ENCODE results near the gene OPN4. TPM values are rescaled to one million over a fixed set of nuclear protein-coding genes. Genes with fewer than 3 reads are reported as not detected.

Gene OPN4
- total and polyA plus RNA-seq, 2 of the 8 experiments (the other 6 are each of a cell fraction or from before 2014, with no cell fraction given) = not detected

DNA sequence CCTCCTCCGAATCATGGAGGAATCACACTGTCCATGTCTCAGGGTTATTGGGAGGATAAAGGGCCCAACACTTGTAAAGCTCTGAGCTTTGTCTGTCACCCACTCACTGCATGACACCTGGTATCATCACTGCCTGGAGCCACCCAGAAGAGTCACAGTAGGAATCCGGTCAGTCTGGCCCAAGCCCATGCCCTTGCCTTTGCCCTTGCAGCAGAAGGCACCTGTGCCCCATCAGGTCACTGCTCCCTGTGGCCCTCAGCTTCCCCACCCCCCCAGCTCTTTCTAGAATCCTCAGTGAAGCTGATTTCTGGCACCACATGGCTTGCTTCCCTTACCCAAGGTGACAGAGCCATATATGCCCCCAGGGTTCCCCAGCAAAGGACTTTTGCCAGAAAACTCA, 28.3 kb downstream of the OPN4 start:
- no peak overlapping the region for H2BK5ac ChIP-seq (ENCODE audit: low read depth, low read length)
- no peaks in the 10 kb centered on the region for H3K27me3 ChIP-seq (replicated peaks in 1 of 4; ENCODE audit: control insufficient read depth in 3 of 4, extremely low read depth in 1 of 4, insufficient read depth in 3 of 4, low read length in 3 of 4)
- H3K79me1 ChIP-seq (ENCODE audit: low read depth, low read length) = no peaks in the 10 kb centered on the region
- no peak overlapping the region for H3K4me2 ChIP-seq (ENCODE audit: insufficient read depth in 1 of 2, low read depth in 2 of 2, low read length in 2 of 2)
- DNase-seq (ENCODE audit: low read depth in 1 of 2, low spot score in 2 of 2) (no peak), FAIRE-seq (no peak)
- no peak overlapping the region for H4K91ac ChIP-seq (replicated peaks; ENCODE audit: insufficient read length, low read length)
- H3K36me3 ChIP-seq (ENCODE audit: control insufficient read depth in 2 of 4, insufficient read depth in 4 of 4, low read length in 3 of 4) = no peaks in the 10 kb centered on the region
- H3K4me3 ChIP-seq (ENCODE audit: extremely low read depth in 1 of 4, insufficient read depth in 2 of 4, low read depth in 3 of 4, low read length in 4 of 4) = no peak overlapping the region
- no peaks in the 10 kb centered on the region; the same call in 1 of the 2 replicates for H3K23me2 ChIP-seq (ENCODE audit: low read depth, low read length)
- H3K9me3 ChIP-seq (ENCODE audit: insufficient read depth in 2 of 2, low read depth in 1 of 2, low read length in 1 of 2) = no peaks in the 10 kb centered on the region
- H2AFZ ChIP-seq (ENCODE audit: low read length) = no peak overlapping the region
- 83% methylated on average over 2 of the region's 2 CpGs; no CpG with 5 or more reads in 1 of the 2 experiments for WGBS, 2 experiments (ENCODE audit: extremely low coverage in 1 of 2, insufficient coverage in 1 of 2, insufficient read length in 1 of 2, insufficient replicate concordance in 2 of 2, low coverage in 1 of 2, low lambda C conversion rate in 2 of 2, missing lambda C conversion rate in 1 of 2)
- no peak overlapping the region for H4K8ac ChIP-seq (ENCODE audit: extremely low read depth, insufficient read depth, low read length)
- no peak overlapping the region for H3K14ac ChIP-seq (ENCODE audit: insufficient read length)
- H2BK12ac ChIP-seq (ENCODE audit: low read depth, low read length) = no peak overlapping the region
- no peaks in the 10 kb centered on the region for H3K79me2 ChIP-seq (ENCODE audit: control insufficient read depth in 1 of 2, insufficient read depth in 2 of 2, low read length in 2 of 2)
- H2BK15ac ChIP-seq (ENCODE audit: low read length) = no peak overlapping the region; the same call in 1 of the 2 replicates
- no peak overlapping the region for H3K27ac ChIP-seq (ENCODE audit: low read depth, low read length)
- H2BK120ac ChIP-seq (replicated peaks; ENCODE audit: low read depth, low read length) = no peak overlapping the region
- no peak overlapping the region for H3K56ac ChIP-seq (replicated peaks; ENCODE audit: insufficient read length, low read depth, low read length)
- no peaks in the 10 kb centered on the region for H4K20me1 ChIP-seq (replicated peaks in 1 of 2; ENCODE audit: control insufficient read depth in 1 of 2, insufficient read depth in 2 of 2, low read length in 2 of 2)
- no peak overlapping the region for H3K4ac ChIP-seq (replicated peaks; ENCODE audit: insufficient read length, low read depth, low read length)
- no peak overlapping the region for H4K5ac ChIP-seq (ENCODE audit: insufficient read length, low read depth, low read length)
- H2AK5ac ChIP-seq (ENCODE audit: low read depth, low read length) = no peak overlapping the region
- ChIA-PET CTCF (ENCODE audit: partially characterized antibody) (interaction anchor here (0.6 to 7.6 kb wide), 12 partner anchors 8 to 295 kb away, joined by 3 to 105 read pairs (median 5); partner anchors contain the start of gene LDB3), POLR2A (ENCODE audit: partially characterized antibody) (interaction anchor here (1.6 kb wide), 1 partner anchor 11 kb away, joined by 4 read pairs; no protein-coding TSS in a partner anchor)
- H3K9ac ChIP-seq (replicated peaks in 1 of 4; ENCODE audit: extremely low read depth in 1 of 4, low read depth in 3 of 4, low read length in 3 of 4) = no peak overlapping the region
- peaks cover under 1 to 10% (median 7%) of the 10 kb centered on the region in 4 experiments; a peak in 6 of 7 replicates for H3K4me1 ChIP-seq (replicated peaks in 1 of 4; ENCODE audit: control insufficient read depth in 3 of 4, insufficient read depth in 4 of 4, low read length in 3 of 4)
- 0 out of 2 replicates have a peak overlapping the region, but pooled peaks have one; percentile 8 for H2BK20ac ChIP-seq (ENCODE audit: low read length)
- H3K18ac ChIP-seq (ENCODE audit: extremely low read depth, low read length) = no peak overlapping the region
- H3K23ac ChIP-seq (ENCODE audit: insufficient read length) = no peak overlapping the region
- no peak for TF ChIP-seq BRCA1 (IDR thresholded peaks at IDR 0.05; ENCODE audit: low read depth, low read length)
- TF ChIP-seq, protein P1, sequence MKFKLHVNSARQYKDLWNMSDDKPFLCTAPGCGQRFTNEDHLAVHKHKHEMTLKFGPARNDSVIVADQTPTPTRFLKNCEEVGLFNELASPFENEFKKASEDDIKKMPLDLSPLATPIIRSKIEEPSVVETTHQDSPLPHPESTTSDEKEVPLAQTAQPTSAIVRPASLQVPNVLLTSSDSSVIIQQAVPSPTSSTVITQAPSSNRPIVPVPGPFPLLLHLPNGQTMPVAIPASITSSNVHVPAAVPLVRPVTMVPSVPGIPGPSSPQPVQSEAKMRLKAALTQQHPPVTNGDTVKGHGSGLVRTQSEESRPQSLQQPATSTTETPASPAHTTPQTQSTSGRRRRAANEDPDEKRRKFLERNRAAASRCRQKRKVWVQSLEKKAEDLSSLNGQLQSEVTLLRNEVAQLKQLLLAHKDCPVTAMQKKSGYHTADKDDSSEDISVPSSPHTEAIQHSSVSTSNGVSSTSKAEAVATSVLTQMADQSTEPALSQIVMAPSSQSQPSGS (IDR thresholded peaks at IDR 0.05; ENCODE audit: low read length) = no peak
- TF ChIP-seq CBX8 (IDR thresholded peaks at IDR 0.05; ENCODE audit: borderline replicate concordance, low read depth, low read length) = no peak
- TF ChIP-seq POLR2AphosphoS5 (IDR thresholded peaks at IDR 0.05; ENCODE audit: low read depth, low read length) = no peak
- no peak for TF ChIP-seq RBBP5 (IDR thresholded peaks at IDR 0.05; ENCODE audit: borderline replicate concordance, low read depth, low read length)
- TF ChIP-seq TBP (IDR thresholded peaks at IDR 0.05; ENCODE audit: low read depth, low read length) = no peak
- no peak for TF ChIP-seq CHD2 (IDR thresholded peaks at IDR 0.05; ENCODE audit: low read length)
- TF ChIP-seq POU5F1 (IDR thresholded peaks at IDR 0.05; ENCODE audit: low read depth, low read length) = no peak
- no peak for TF ChIP-seq CTBP2 (IDR thresholded peaks at IDR 0.05; ENCODE audit: borderline replicate concordance, insufficient read depth, insufficient read length, low read length)
- no peak for TF ChIP-seq KDM1A (IDR thresholded peaks at IDR 0.05; ENCODE audit: borderline replicate concordance, low read length)
- TF ChIP-seq SIN3A (conservative IDR thresholded peaks at IDR 0.05 in 1 of 2, IDR thresholded peaks at IDR 0.05 in 1 of 2; ENCODE audit: low read depth in 1 of 2, low read length in 2 of 2) = no peak
- TF ChIP-seq ZNF274 (IDR thresholded peaks at IDR 0.05; ENCODE audit: borderline replicate concordance, extremely low read depth, low read length) = no peak
- no peak for TF ChIP-seq ASH2L (IDR thresholded peaks at IDR 0.05; ENCODE audit: low read length)

Data from H1 (cell line).